ENCODE measurements around the gene ASTN2. TPM values are rescaled to one million over a fixed set of nuclear protein-coding genes. Genes with fewer than 3 reads are reported as not detected.

ASTN2 gene
- total and polyA plus RNA-seq, 9 of the 15 experiments (the other 6 are each of a cell fraction or from before 2014, with no cell fraction given) = 0.56 to 3.5 (median 1.9) TPM

- no peaks in the 10 kb centered on the region for H3K36me3 ChIP-seq (ENCODE audit: control insufficient read depth, insufficient read depth, low read length)
- 3% methylated on average over 7 of the region's 7 CpGs for WGBS (ENCODE audit: insufficient coverage, low coverage, missing lambda C conversion rate)
- peak overlapping the region; percentile 63 to 88 for H3K9ac ChIP-seq (ENCODE audit: insufficient read depth in 1 of 2, low read depth in 2 of 2, low read length in 2 of 2)
- peak; percentile 51 for ATAC-seq
- in situ Hi-C loops (cut with MboI) (no loop called here), intact Hi-C loops (cut with micrococcal nuclease) (no loop called here)
- peak overlapping the region; percentile 97 for H2AFZ ChIP-seq (ENCODE audit: low read depth, low read length)
- H4K20me1 ChIP-seq (replicated peaks; ENCODE audit: control insufficient read depth, insufficient read depth, low read length) = no peaks in the 10 kb centered on the region
- H3K79me2 ChIP-seq (ENCODE audit: control insufficient read depth, insufficient read depth, low read length) = peaks cover 6% of the 10 kb centered on the region; the same call in 2 of the 3 replicates
- peaks cover 16 to 28% of the 10 kb centered on the region in 2 experiments; a peak in 4 of 5 replicates for H3K4me1 ChIP-seq (replicated peaks in 1 of 2; ENCODE audit: control insufficient read depth in 2 of 2, insufficient read depth in 2 of 2, low read length in 2 of 2)
- POLR2A ChIA-PET = interaction anchor here (0.6 to 1.4 kb wide), 4 partner anchors 10 to 115 kb away, joined by 3 to 4 read pairs (median 4); no protein-coding TSS in a partner anchor
- peak in 1 of 4 experiments; percentile 15 for DNase-seq (ENCODE audit: extremely low read depth in 1 of 4, low spot score in 3 of 4)
- peak overlapping the region; percentile 86 for H3K4me2 ChIP-seq (ENCODE audit: insufficient read depth, low read length)
- BruUV-seq (replicated peaks) = TSS peak; percentile 68
- CTCF ChIA-PET (ENCODE audit: low intra/inter-chr PET ratio) = no interaction called here
- H3K27ac ChIP-seq (ENCODE audit: extremely low read depth, low read depth, low read length) = no peak overlapping the region; the same call in 1 of the 3 replicates
- no peaks in the 10 kb centered on the region for H3K9me1 ChIP-seq (ENCODE audit: control insufficient read depth, insufficient read depth, low read length)
- no peaks in the 10 kb centered on the region for H3K9me3 ChIP-seq (replicated peaks; ENCODE audit: control insufficient read depth, insufficient read depth, low read depth, low read length)
- FAIRE-seq = no peak
- no peaks in the 10 kb centered on the region for H3K27me3 ChIP-seq (ENCODE audit: control insufficient read depth in 2 of 2, insufficient read depth in 2 of 2, low read length in 2 of 2)
- peak overlapping the region; percentile 58 for H3K4me3 ChIP-seq
- no peak for TF ChIP-seq BCL6 (CRISPR knock-in tag; IDR thresholded peaks at IDR 0.05)
- no peak for TF ChIP-seq ZNF12 (CRISPR knock-in tag; IDR thresholded peaks at IDR 0.05)
- no peak for TF ChIP-seq E2F5 (CRISPR knock-in tag; IDR thresholded peaks at IDR 0.05)
- no peak for TF ChIP-seq RBBP5 (IDR thresholded peaks at IDR 0.05; ENCODE audit: borderline replicate concordance, insufficient read depth, low read length, poor library complexity, severe bottlenecking)
- TF ChIP-seq HSF4 (CRISPR knock-in tag; IDR thresholded peaks at IDR 0.05; ENCODE audit: borderline replicate concordance) = no peak
- TF ChIP-seq SMARCA5 (IDR thresholded peaks at IDR 0.05) = peak; percentile 36; the same call in 1 of the 2 replicates
- 0 out of 2 replicates have a peak, but pooled peaks have one; percentile 17 for TF ChIP-seq CBFB (CRISPR knock-in tag; IDR thresholded peaks at IDR 0.05)
- TF ChIP-seq ZNF764 (CRISPR knock-in tag; IDR thresholded peaks at IDR 0.05; ENCODE audit: low read depth) = no peak
- TF ChIP-seq ZFP36 (IDR thresholded peaks at IDR 0.05; ENCODE audit: low read depth, low read length, partially characterized antibody) = no peak
- no peak for TF ChIP-seq MITF (IDR thresholded peaks at IDR 0.05)
- no peak for TF ChIP-seq THRAP3 (IDR thresholded peaks at IDR 0.05; ENCODE audit: borderline replicate concordance)
- TF ChIP-seq EP400 (IDR thresholded peaks at IDR 0.05) = no peak
- peak; percentile 81 for TF ChIP-seq HDAC2 (IDR thresholded peaks at IDR 0.05)
- no peak for TF ChIP-seq THAP12 (CRISPR knock-in tag; IDR thresholded peaks at IDR 0.05)
- no peak for TF ChIP-seq ZBTB5 (IDR thresholded peaks at IDR 0.05)
- no peak for TF ChIP-seq ZNF324 (CRISPR knock-in tag; IDR thresholded peaks at IDR 0.05)
- TF ChIP-seq SMAD4 (CRISPR knock-in tag; conservative IDR thresholded peaks at IDR 0.05) = 0 out of 2 replicates have a peak, but pooled peaks have one; percentile 27
- TF ChIP-seq ZNF217 (CRISPR knock-in tag; IDR thresholded peaks at IDR 0.05) = no peak
These were observed 728.2 kb downstream of the ASTN2 start for GRCh38 chr9:116686693-116687073.

Measured in K562 (cell line).